H9 (cell line): Measurements from ENCODE around the gene SEMA3C. TPM values are rescaled to one million over a fixed set of nuclear protein-coding genes. Genes with fewer than 3 reads are reported as not detected.

Experiments used
- DNase-seq: peaks from one replicate; pipeline ENCODE4 v3.0.0-alpha.2; 2017
- H2AFZ ChIP-seq: one replicate; pipeline ENCODE4 v1.6.1; 2013; ENCODE audit warnings: mild to moderate bottlenecking, low read length, control low read depth, moderate library complexity
- H2AK5ac ChIP-seq: 2 replicates; pipeline ENCODE4 v1.6.1; 2013; ENCODE audit warnings: low read length, control low read depth, mixed read lengths; ENCODE audit not compliant: insufficient read length
- H2BK120ac ChIP-seq: one replicate; pipeline ENCODE4 v1.6.1; 2013; ENCODE audit warnings: low read depth, mild to moderate bottlenecking, low read length, control low read depth, inconsistent platforms; ENCODE audit not compliant: poor library complexity, severe bottlenecking
- H2BK12ac ChIP-seq: 2 replicates; pipeline ENCODE4 v1.6.1; 2013; ENCODE audit warnings: low read length, control low read depth, mixed read lengths, low read depth; ENCODE audit not compliant: insufficient read length
- H2BK15ac ChIP-seq: 2 replicates; pipeline ENCODE4 v1.6.1; 2013; ENCODE audit warnings: low read depth, low read length, control low read depth
- H2BK20ac ChIP-seq: one replicate; pipeline ENCODE4 v1.6.1; 2013; ENCODE audit warnings: low read depth, mild to moderate bottlenecking, low read length, control low read depth, inconsistent platforms; ENCODE audit not compliant: poor library complexity, severe bottlenecking
- H2BK5ac ChIP-seq: 2 replicates; pipeline ENCODE4 v1.6.1; 2013; ENCODE audit warnings: low read length, control low read depth, mixed read lengths; ENCODE audit not compliant: insufficient read length
- H3K14ac ChIP-seq: 2 replicates; pipeline ENCODE4 v1.6.1; 2013; ENCODE audit warnings: low read length, control low read depth; ENCODE audit not compliant: insufficient read depth
- H3K18ac ChIP-seq: 2 replicates; pipeline ENCODE4 v1.6.1; 2013; ENCODE audit warnings: low read depth, mild to moderate bottlenecking, mixed read lengths, low read length, control low read depth; ENCODE audit not compliant: insufficient read length
- H3K23ac ChIP-seq: 2 replicates; pipeline ENCODE4 v1.6.1; 2013; ENCODE audit warnings: low read length, control low read depth, mixed read lengths, low read depth; ENCODE audit not compliant: insufficient read length
- H3K23me2 ChIP-seq: 2 replicates; pipeline ENCODE4 v1.6.1; 2013; ENCODE audit warnings: low read depth, mild to moderate bottlenecking, mixed read lengths, low read length, control low read depth; ENCODE audit not compliant: insufficient read length, poor library complexity, severe bottlenecking
- H3K27ac ChIP-seq: 2 replicates; pipeline ENCODE4 v1.5.1; 2013; ENCODE audit warnings: low read length, control low read depth, mixed read lengths, low read depth; ENCODE audit not compliant: insufficient read length
- H3K27me3 ChIP-seq: 2 replicates; pipeline ENCODE4 v1.6.1; 2013; ENCODE audit warnings: low read length, control low read depth, inconsistent platforms; ENCODE audit not compliant: insufficient read depth
- H3K4ac ChIP-seq: 2 replicates; pipeline ENCODE4 v1.6.1; 2013; ENCODE audit warnings: low read depth, mild to moderate bottlenecking, control low read depth, inconsistent platforms, low read length, moderate library complexity
- H3K4me1 ChIP-seq: 2 replicates; pipeline ENCODE4 v1.6.1; 2013; ENCODE audit warnings: low read length, control low read depth, inconsistent platforms; ENCODE audit not compliant: insufficient read depth
- H3K4me2 ChIP-seq: 2 replicates; pipeline ENCODE4 v1.6.1; 2013; ENCODE audit warnings: low read length, control low read depth, mixed read lengths; ENCODE audit not compliant: insufficient read length, insufficient read depth
- H3K56ac ChIP-seq: 2 replicates; pipeline ENCODE4 v1.6.1; 2013; ENCODE audit warnings: low read depth, mild to moderate bottlenecking, mixed read lengths, low read length, control low read depth; ENCODE audit not compliant: insufficient read length
- H3K79me1 ChIP-seq: 2 replicates; pipeline ENCODE4 v1.6.1; 2013; ENCODE audit warnings: low read depth, mild to moderate bottlenecking, moderate library complexity, low read length, control low read depth, inconsistent platforms; ENCODE audit not compliant: insufficient read depth, poor library complexity, severe bottlenecking
- H3K79me2 ChIP-seq: 2 replicates; pipeline ENCODE4 v1.6.1; 2013; ENCODE audit warnings: low read length, control low read depth, inconsistent platforms; ENCODE audit not compliant: insufficient read depth
- H3K9ac ChIP-seq: 2 replicates; pipeline ENCODE4 v1.6.1; 2013; ENCODE audit warnings: low read length, control low read depth, mixed read lengths; ENCODE audit not compliant: insufficient read length; ENCODE audit errors: extremely low read depth
- H3K9me3 ChIP-seq: one replicate; pipeline ENCODE4 v1.6.1; 2013; ENCODE audit warnings: low read depth, low read length, inconsistent platforms; ENCODE audit not compliant: control insufficient read depth
- H3T11ph ChIP-seq: one replicate; pipeline ENCODE4 v1.6.1; 2013; ENCODE audit warnings: mild to moderate bottlenecking, low read length, control low read depth, inconsistent platforms
- H4K20me1 ChIP-seq: one replicate; pipeline ENCODE4 v1.6.1; 2013; ENCODE audit not compliant: control insufficient read depth, insufficient read length, insufficient read depth
- H4K5ac ChIP-seq: 2 replicates; pipeline ENCODE4 v1.6.1; 2013; ENCODE audit warnings: low read depth, mild to moderate bottlenecking, mixed read lengths, low read length, control low read depth; ENCODE audit not compliant: insufficient read length
- H4K8ac ChIP-seq: replicated peaks from 2 replicates; pipeline ENCODE4 v1.6.1; 2013; ENCODE audit warnings: low read length, control low read depth, mixed read lengths, low read depth; ENCODE audit not compliant: insufficient read length
- H4K91ac ChIP-seq: 2 replicates; pipeline ENCODE4 v1.6.1; 2013; ENCODE audit warnings: low read depth, mild to moderate bottlenecking, moderate library complexity, mixed read lengths, low read length, control low read depth; ENCODE audit not compliant: insufficient read length
- H3K27ac Mint-ChIP-seq, 3 experiments: 2 replicates in 2 of 3; 3 replicates in 1 of 3; pipeline ENCODE4 v1.8.0; 2020 to 2021; ENCODE audit warnings: mixed read lengths in 3 of 3, mild to moderate bottlenecking in 1 of 3, moderate library complexity in 1 of 3
- H3K27me3 Mint-ChIP-seq: 2 replicates; pipeline ENCODE4 v1.8.0; 2021; ENCODE audit warnings: low read depth, mild to moderate bottlenecking, moderate library complexity, mixed read lengths
- H3K36me3 Mint-ChIP-seq, 3 experiments: 2 replicates in 2 of 3; 3 replicates in 1 of 3; pipeline ENCODE4 v1.8.0; 2020 to 2021; ENCODE audit warnings: low read depth in 3 of 3, mixed read lengths in 3 of 3; ENCODE audit not compliant: insufficient read depth in 1 of 3
- H3K4me1 Mint-ChIP-seq, 2 experiments: 2 replicates each; pipeline ENCODE4 v1.8.0; 2020; ENCODE audit warnings: mixed read lengths in 2 of 2
- H3K4me3 Mint-ChIP-seq, 2 experiments: 2 replicates in 1 of 2; 3 replicates in 1 of 2; pipeline ENCODE4 v1.8.0; 2020 to 2021; ENCODE audit warnings: mild to moderate bottlenecking in 2 of 2, mixed read lengths in 2 of 2, moderate library complexity in 1 of 2
- H3K9me3 Mint-ChIP-seq, 2 experiments: 2 replicates in 1 of 2; 3 replicates in 1 of 2; pipeline ENCODE4 v1.8.0; 2020; ENCODE audit warnings: mild to moderate bottlenecking in 2 of 2, mixed read lengths in 2 of 2, moderate library complexity in 1 of 2
- WGBS: extraction: QIAGEN DNeasy Blood & Tissue Kit; methylation state at CpG from one replicate; pipeline ENCODE4 v1.1.7; 2013; ENCODE audit warnings: missing lambda C conversion rate, low lambda C conversion rate, mixed read lengths; ENCODE audit not compliant: insufficient read length; ENCODE audit errors: extremely low coverage; 5-methylcytosine and 5-hydroxymethylcytosine counted together
- total RNA-seq: library from RNA; stranded (reverse); gene quantifications from 2 replicates; pipeline ENCODE4 v1.2.1, GENCODE V29; 2021
- TF ChIP-seq, protein P1 (sequence below): fragments of 200-600 bp; sonication (generic); conservative IDR thresholded peaks from 3 replicates; pipeline ENCODE4 v1.8.0; 2021; ENCODE audit warnings: antibody characterized with exemption, mild to moderate bottlenecking

SEMA3C gene
- total RNA-seq, 1 experiment from 2014 or later: 1.6 TPM

DNA sequence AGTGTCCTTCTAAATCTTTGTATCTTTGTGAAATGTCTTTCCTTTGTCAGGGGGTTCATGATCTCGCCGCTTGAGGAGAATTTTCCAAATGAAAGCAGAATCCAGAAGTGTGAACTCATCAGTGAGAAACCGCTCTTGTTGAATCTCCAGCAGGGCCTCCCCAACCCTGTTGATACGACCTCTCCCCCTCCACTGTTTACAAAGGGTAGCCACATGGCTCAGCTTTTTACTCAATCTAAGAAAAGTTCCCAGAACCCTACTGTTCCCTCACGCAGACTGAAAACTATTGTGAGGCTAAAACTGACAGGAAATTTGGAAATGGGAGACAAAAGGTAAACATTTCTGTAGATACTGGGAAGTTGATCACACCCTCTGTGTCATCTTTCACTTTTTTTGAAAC, 73.9 kb downstream of the SEMA3C start:
- Histone ChIP-seq H3K9me3 (no peaks in the 10 kb centered on the region), H4K8ac (no peak overlapping the region), H3K23ac (no peak overlapping the region), H4K5ac (no peak overlapping the region), H4K91ac (no peak overlapping the region), H3K79me1 (no peaks in the 10 kb centered on the region), H2BK20ac (no peak overlapping the region), H2AK5ac (no peak overlapping the region), H2BK120ac (no peak overlapping the region), H3K27me3 (no peaks in the 10 kb centered on the region), H2BK15ac (no peak overlapping the region), H4K20me1 (no peaks in the 10 kb centered on the region), H2BK12ac (no peak overlapping the region), H3K4ac (no peak overlapping the region), H3T11ph (no peak overlapping the region), H3K79me2 (no peaks in the 10 kb centered on the region), H3K27ac (no peak overlapping the region), H2BK5ac (no peak overlapping the region), H3K56ac (no peak overlapping the region), H3K4me2 (no peak overlapping the region), H3K23me2 (no peaks in the 10 kb centered on the region), H3K4me1 (no peaks in the 10 kb centered on the region; the same call in 1 of the 2 replicates), H3K9ac (no peak overlapping the region), H3K18ac (no peak overlapping the region), H2AFZ (peak overlapping the region; percentile 50), H3K14ac (no peak overlapping the region)
- no CpG with 5 or more reads among the region's 5 CpGs for WGBS
- Mint-ChIP-seq H3K27me3 (no peaks in the 10 kb centered on the region), H3K9me3 (no peaks in the 10 kb centered on the region), H3K4me1 (peaks cover 28 to 29% of the 10 kb centered on the region in 2 experiments), H3K27ac (0 out of 7 replicates have a peak overlapping the region, but pooled peaks of 1 of the 3 experiments have one; percentile 19), H3K4me3 (no peak overlapping the region), H3K36me3 (no peaks in the 10 kb centered on the region)
- DNase-seq: no peak
- TF ChIP-seq, protein P1, sequence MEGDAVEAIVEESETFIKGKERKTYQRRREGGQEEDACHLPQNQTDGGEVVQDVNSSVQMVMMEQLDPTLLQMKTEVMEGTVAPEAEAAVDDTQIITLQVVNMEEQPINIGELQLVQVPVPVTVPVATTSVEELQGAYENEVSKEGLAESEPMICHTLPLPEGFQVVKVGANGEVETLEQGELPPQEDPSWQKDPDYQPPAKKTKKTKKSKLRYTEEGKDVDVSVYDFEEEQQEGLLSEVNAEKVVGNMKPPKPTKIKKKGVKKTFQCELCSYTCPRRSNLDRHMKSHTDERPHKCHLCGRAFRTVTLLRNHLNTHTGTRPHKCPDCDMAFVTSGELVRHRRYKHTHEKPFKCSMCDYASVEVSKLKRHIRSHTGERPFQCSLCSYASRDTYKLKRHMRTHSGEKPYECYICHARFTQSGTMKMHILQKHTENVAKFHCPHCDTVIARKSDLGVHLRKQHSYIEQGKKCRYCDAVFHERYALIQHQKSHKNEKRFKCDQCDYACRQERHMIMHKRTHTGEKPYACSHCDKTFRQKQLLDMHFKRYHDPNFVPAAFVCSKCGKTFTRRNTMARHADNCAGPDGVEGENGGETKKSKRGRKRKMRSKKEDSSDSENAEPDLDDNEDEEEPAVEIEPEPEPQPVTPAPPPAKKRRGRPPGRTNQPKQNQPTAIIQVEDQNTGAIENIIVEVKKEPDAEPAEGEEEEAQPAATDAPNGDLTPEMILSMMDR: no peak
